ENCODE results near the gene TSTD2.

The TSTD2 gene

DNA sequence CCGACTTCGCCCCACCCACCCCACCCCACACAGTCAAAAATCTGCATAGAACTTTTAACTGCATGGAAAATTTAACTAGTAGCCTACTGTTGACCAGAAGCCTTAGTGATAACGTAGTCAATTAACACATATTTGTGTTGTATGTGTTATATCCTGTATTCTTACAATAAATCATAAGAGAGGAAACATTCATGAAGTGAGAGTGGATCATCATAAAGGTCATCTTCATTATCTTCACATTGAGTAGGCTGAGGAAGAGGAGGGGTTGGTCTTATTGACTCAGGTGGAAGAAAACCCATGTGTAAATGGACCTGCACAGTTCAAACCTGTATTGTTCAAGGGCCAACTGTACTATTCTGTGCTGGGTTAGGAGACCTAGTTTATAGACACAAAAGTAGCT is 32.6 kb upstream of the TSTD2 start:
- Histone ChIP-seq H4K20me1 (ENCODE audit: insufficient read depth) (no peaks in the 10 kb centered on the region), H3K27ac (no peak overlapping the region), H3K36me3 (ENCODE audit: insufficient read depth) (peaks cover 2% of the 10 kb centered on the region; the same call in 1 of the 2 replicates), H3K4me3 (IDR thresholded peaks at IDR 0.05; ENCODE audit: insufficient read depth, low read depth, low read length) (no peak overlapping the region), H3K27me3 (ENCODE audit: insufficient read depth, low read depth) (no peaks in the 10 kb centered on the region), H3K79me2 (ENCODE audit: insufficient read depth, low read depth) (no peaks in the 10 kb centered on the region), H3K4me1 (ENCODE audit: low read depth, poor library complexity, severe bottlenecking) (no peaks in the 10 kb centered on the region), H2AFZ (ENCODE audit: low read depth) (no peak overlapping the region), H3K4me2 (no peak overlapping the region), H3K9ac (no peak overlapping the region)
- TF ChIP-seq, protein P1, sequence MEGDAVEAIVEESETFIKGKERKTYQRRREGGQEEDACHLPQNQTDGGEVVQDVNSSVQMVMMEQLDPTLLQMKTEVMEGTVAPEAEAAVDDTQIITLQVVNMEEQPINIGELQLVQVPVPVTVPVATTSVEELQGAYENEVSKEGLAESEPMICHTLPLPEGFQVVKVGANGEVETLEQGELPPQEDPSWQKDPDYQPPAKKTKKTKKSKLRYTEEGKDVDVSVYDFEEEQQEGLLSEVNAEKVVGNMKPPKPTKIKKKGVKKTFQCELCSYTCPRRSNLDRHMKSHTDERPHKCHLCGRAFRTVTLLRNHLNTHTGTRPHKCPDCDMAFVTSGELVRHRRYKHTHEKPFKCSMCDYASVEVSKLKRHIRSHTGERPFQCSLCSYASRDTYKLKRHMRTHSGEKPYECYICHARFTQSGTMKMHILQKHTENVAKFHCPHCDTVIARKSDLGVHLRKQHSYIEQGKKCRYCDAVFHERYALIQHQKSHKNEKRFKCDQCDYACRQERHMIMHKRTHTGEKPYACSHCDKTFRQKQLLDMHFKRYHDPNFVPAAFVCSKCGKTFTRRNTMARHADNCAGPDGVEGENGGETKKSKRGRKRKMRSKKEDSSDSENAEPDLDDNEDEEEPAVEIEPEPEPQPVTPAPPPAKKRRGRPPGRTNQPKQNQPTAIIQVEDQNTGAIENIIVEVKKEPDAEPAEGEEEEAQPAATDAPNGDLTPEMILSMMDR (conservative IDR thresholded peaks at IDR 0.05; ENCODE audit: low read depth, low read length): no peak

GRCh38 chr9:97660847-97661246 is 27.7 kb upstream of the TSTD2 start:
- no peaks in the 10 kb centered on the region for H4K20me1 ChIP-seq (ENCODE audit: insufficient read depth)
- no peak overlapping the region for H3K9ac ChIP-seq
- no peak overlapping the region for H3K27ac ChIP-seq
- H3K36me3 ChIP-seq (ENCODE audit: insufficient read depth): no peaks in the 10 kb centered on the region; the same call in 1 of the 2 replicates
- no peak overlapping the region for H2AFZ ChIP-seq (ENCODE audit: low read depth)
- H3K27me3 ChIP-seq (ENCODE audit: insufficient read depth, low read depth): no peaks in the 10 kb centered on the region
- no peak overlapping the region for H3K4me2 ChIP-seq
- no peak overlapping the region for H3K4me3 ChIP-seq (IDR thresholded peaks at IDR 0.05; ENCODE audit: insufficient read depth, low read depth, low read length)
- H3K79me2 ChIP-seq (ENCODE audit: insufficient read depth, low read depth): no peaks in the 10 kb centered on the region
- H3K4me1 ChIP-seq (ENCODE audit: low read depth, poor library complexity, severe bottlenecking): no peaks in the 10 kb centered on the region
- TF ChIP-seq, protein P1 (conservative IDR thresholded peaks at IDR 0.05; ENCODE audit: low read depth, low read length): no peak

- no peaks in the 10 kb centered on the region; the same call in 1 of the 2 replicates for H3K36me3 ChIP-seq (ENCODE audit: insufficient read depth)
- TF ChIP-seq, protein P1 (conservative IDR thresholded peaks at IDR 0.05; ENCODE audit: low read depth, low read length): no peak
- no peak overlapping the region for H3K4me2 ChIP-seq
Measured at GRCh38 chr9:97660340-97660739, 27.2 kb upstream of the TSTD2 start.

DNA sequence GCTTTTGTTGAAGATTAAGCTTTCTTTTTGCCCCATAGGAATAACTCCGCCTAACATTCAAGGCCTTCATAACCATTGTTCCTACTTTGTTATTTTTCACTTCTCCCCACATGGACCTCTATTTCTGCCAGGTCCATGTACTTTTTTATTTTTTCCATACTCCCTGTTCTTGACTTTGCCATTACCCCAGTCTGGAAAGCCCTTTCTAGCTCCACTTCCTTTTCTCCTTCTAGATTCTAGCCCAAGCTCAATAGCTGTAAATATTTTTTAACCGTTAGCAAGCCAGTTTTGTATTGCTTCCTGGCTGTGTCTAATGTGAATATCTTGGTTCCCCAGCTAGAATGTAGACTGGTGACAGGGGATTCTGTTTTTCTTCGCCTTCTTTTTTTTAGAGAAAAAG is 26.6 kb upstream of the TSTD2 start:
- Histone ChIP-seq H3K79me2 (ENCODE audit: insufficient read depth, low read depth) (no peaks in the 10 kb centered on the region), H3K4me2 (no peak overlapping the region), H4K20me1 (ENCODE audit: insufficient read depth) (no peaks in the 10 kb centered on the region), H3K36me3 (ENCODE audit: insufficient read depth) (no peaks in the 10 kb centered on the region; the same call in 1 of the 2 replicates), H3K4me3 (IDR thresholded peaks at IDR 0.05; ENCODE audit: insufficient read depth, low read depth, low read length) (no peak overlapping the region), H3K4me1 (ENCODE audit: low read depth, poor library complexity, severe bottlenecking) (no peaks in the 10 kb centered on the region), H3K9ac (no peak overlapping the region), H3K27me3 (ENCODE audit: insufficient read depth, low read depth) (no peaks in the 10 kb centered on the region), H2AFZ (ENCODE audit: low read depth) (no peak overlapping the region), H3K27ac (no peak overlapping the region)
- TF ChIP-seq, protein P1 (conservative IDR thresholded peaks at IDR 0.05; ENCODE audit: low read depth, low read length): no peak

More at GRCh38 chr9:97660340-97660739, 27.2 kb upstream of the TSTD2 start:
- no peaks in the 10 kb centered on the region for H3K4me1 ChIP-seq (ENCODE audit: low read depth, poor library complexity, severe bottlenecking)
- H3K27me3 ChIP-seq (ENCODE audit: insufficient read depth, low read depth): no peaks in the 10 kb centered on the region
- no peak overlapping the region for H2AFZ ChIP-seq (ENCODE audit: low read depth)
- no peak overlapping the region for H3K27ac ChIP-seq
- H3K9ac ChIP-seq: no peak overlapping the region
- H4K20me1 ChIP-seq (ENCODE audit: insufficient read depth): no peaks in the 10 kb centered on the region
- H3K79me2 ChIP-seq (ENCODE audit: insufficient read depth, low read depth): no peaks in the 10 kb centered on the region
- no peak overlapping the region for H3K4me3 ChIP-seq (IDR thresholded peaks at IDR 0.05; ENCODE audit: insufficient read depth, low read depth, low read length)
